ENCODE measurements around the gene MYO1D. TPM values are rescaled to one million over a fixed set of nuclear protein-coding genes. Genes with fewer than 3 reads are reported as not detected.
A peak's percentile ranks its signal among the peaks of the same experiment; 100 is the strongest.

The MYO1D gene
- total RNA-seq, 1 donor from 2014 or later, result 48.8 TPM

GRCh38 chr17:32567511-32567910 lies 309.4 kb downstream of the MYO1D start:
- DNase-seq, result no peak

- DNase-seq, result no peak
These were observed 309.8 kb downstream of the MYO1D start for GRCh38 chr17:32567086-32567485.

- no peak for DNase-seq
These were observed 310.6 kb downstream of the MYO1D start for GRCh38 chr17:32566303-32566702.

GRCh38 chr17:32565401-32565800 lies 311.5 kb downstream of the MYO1D start:
- DNase-seq, result no peak

GRCh38 chr17:32564325-32564724 lies 312.6 kb downstream of the MYO1D start:
- no peak for DNase-seq

- DNase-seq, result no peak
These were observed 313.3 kb downstream of the MYO1D start for GRCh38 chr17:32563583-32563982.

- no peak for DNase-seq
These were observed 317.8 kb downstream of the MYO1D start for GRCh38 chr17:32558997-32559650.

GRCh38 chr17:32558326-32558955 lies 318.5 kb downstream of the MYO1D start:
- no peak for DNase-seq

GRCh38 chr17:32555611-32556310 lies 321.2 kb downstream of the MYO1D start:
- no peak for DNase-seq

GRCh38 chr17:32553168-32553567 lies 323.8 kb downstream of the MYO1D start:
- no peak for DNase-seq

- DNase-seq, result no peak
These were observed 324.6 kb downstream of the MYO1D start for GRCh38 chr17:32552280-32552679.

- DNase-seq, result peak; percentile 80
These were observed 325.6 kb downstream of the MYO1D start for GRCh38 chr17:32551186-32551955.

GRCh38 chr17:32549559-32549958 lies 327.4 kb downstream of the MYO1D start:
- DNase-seq, result no peak

- DNase-seq, result no peak
These were observed 330.9 kb downstream of the MYO1D start for GRCh38 chr17:32546031-32546444.

GRCh38 chr17:32542186-32542585 lies 334.7 kb downstream of the MYO1D start:
- DNase-seq, result no peak

GRCh38 chr17:32541640-32542039 lies 335.3 kb downstream of the MYO1D start:
- DNase-seq, result no peak

GRCh38 chr17:32536736-32537643 lies 339.9 kb downstream of the MYO1D start:
- DNase-seq, result peak; percentile 81

- no peak for DNase-seq
These were observed 343.6 kb downstream of the MYO1D start for GRCh38 chr17:32533296-32533695.

- DNase-seq, result no peak
These were observed 347.3 kb downstream of the MYO1D start for GRCh38 chr17:32529604-32530003.

- no peak for DNase-seq
These were observed 348.1 kb downstream of the MYO1D start for GRCh38 chr17:32528825-32529224.

- DNase-seq, result no peak
These were observed 349.8 kb downstream of the MYO1D start for GRCh38 chr17:32527146-32527545.

- no peak for DNase-seq
These were observed 351.8 kb downstream of the MYO1D start for GRCh38 chr17:32525122-32525521.
